BE2C (cell line): ENCODE data around the gene TCEA3.

ENCODE experiments used
- DNase-seq: peaks from one replicate; pipeline ENCODE4 v3.0.0-alpha.2; 2020
- H3K27me3 ChIP-seq: fragments of 250-450 bp; sonication (Bioruptor Pico); 2 replicates; pipeline ENCODE4 v1.5.1; 2020; ENCODE audit warnings: mild to moderate bottlenecking
- H3K36me3 ChIP-seq: fragments of 250-450 bp; sonication (Bioruptor Pico); 2 replicates; pipeline ENCODE4 v1.5.1; 2020; ENCODE audit warnings: mild to moderate bottlenecking
- H3K4me1 ChIP-seq: fragments of 250-450 bp; sonication (Bioruptor Pico); 2 replicates; pipeline ENCODE4 v1.5.1; 2020
- H3K4me3 ChIP-seq: 2 replicates; pipeline ENCODE4 v1.5.1; 2011; ENCODE audit warnings: low read depth, low read length
- H3K9me3 ChIP-seq: fragments of 250-450 bp; sonication (Bioruptor Pico); 2 replicates; pipeline ENCODE4 v1.5.1; 2020
- CTCF ChIP-seq: IDR thresholded peaks from 2 replicates; pipeline ENCODE4 v1.5.1; 2012; ENCODE audit warnings: mild to moderate bottlenecking, low read depth, low read length

TCEA3 gene

GRCh38 chr1:23400324-23401114 lies 24.0 kb downstream of the TCEA3 start:
- Histone ChIP-seq H3K27me3 (no peaks in the 10 kb centered on the region), H3K4me3 (no peak overlapping the region), H3K36me3 (no peaks in the 10 kb centered on the region), H3K9me3 (no peaks in the 10 kb centered on the region), H3K4me1 (0 out of 2 replicates have a peak, but pooled peaks cover 3% of the 10 kb centered on the region)
- no peak for DNase-seq
- no peak for TF ChIP-seq CTCF

GRCh38 chr1:23399229-23399628 lies 25.3 kb downstream of the TCEA3 start:
- no peak for TF ChIP-seq CTCF
- Histone ChIP-seq H3K27me3 (no peaks in the 10 kb centered on the region), H3K4me1 (peaks cover 9% of the 10 kb centered on the region), H3K36me3 (no peaks in the 10 kb centered on the region), H3K9me3 (no peaks in the 10 kb centered on the region), H3K4me3 (no peak overlapping the region)
- DNase-seq: no peak

DNA sequence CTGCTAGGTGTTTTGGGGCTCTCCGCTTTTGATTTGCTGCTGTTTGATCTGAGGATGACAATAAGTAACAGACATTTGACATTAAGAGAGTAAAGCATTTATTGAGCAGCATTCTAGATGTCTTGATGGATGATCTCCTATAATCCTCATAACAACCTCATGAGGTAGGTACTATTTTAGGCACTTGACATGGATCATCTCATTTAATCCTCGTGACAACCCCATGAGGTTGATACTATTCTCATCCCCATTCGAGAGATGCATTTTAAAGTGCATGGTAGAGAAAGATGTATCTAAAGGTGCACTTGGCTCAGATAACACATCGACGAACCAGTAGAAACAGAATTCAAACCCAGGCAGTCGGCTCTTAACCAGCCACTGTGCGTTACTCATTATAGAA lies 26.6 kb downstream of the TCEA3 start:
- no peak for TF ChIP-seq CTCF
- H3K36me3 ChIP-seq: no peaks in the 10 kb centered on the region
- H3K9me3 ChIP-seq: no peaks in the 10 kb centered on the region
- no peak overlapping the region for H3K4me3 ChIP-seq
- no peak for DNase-seq
- peaks cover 11% of the 10 kb centered on the region for H3K4me1 ChIP-seq
- H3K27me3 ChIP-seq: no peaks in the 10 kb centered on the region

DNA sequence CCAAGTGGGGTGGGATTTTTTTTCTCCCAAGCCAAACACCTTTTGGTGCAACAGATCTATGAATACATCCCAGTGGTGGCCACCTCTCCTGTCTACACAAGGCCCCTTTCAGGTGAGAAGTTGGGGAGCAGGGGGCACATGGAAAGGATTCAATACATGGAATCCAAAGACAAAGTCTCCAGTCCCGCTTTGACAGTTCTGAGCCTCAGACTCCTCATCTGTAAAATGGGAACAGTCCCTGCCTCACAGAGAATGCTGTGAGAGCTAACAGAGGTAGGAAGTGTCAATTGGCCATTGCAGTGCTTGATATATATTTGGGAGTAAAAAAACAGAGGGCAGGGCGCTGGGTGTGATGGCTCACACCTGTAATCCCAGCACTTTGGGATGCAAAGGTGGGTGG lies 28.2 kb downstream of the TCEA3 start:
- H3K27me3 ChIP-seq: no peaks in the 10 kb centered on the region
- TF ChIP-seq CTCF: no peak
- DNase-seq: no peak
- H3K4me3 ChIP-seq: no peak overlapping the region
- no peaks in the 10 kb centered on the region for H3K9me3 ChIP-seq
- H3K36me3 ChIP-seq: no peaks in the 10 kb centered on the region
- H3K4me1 ChIP-seq: peaks cover 11% of the 10 kb centered on the region

DNA sequence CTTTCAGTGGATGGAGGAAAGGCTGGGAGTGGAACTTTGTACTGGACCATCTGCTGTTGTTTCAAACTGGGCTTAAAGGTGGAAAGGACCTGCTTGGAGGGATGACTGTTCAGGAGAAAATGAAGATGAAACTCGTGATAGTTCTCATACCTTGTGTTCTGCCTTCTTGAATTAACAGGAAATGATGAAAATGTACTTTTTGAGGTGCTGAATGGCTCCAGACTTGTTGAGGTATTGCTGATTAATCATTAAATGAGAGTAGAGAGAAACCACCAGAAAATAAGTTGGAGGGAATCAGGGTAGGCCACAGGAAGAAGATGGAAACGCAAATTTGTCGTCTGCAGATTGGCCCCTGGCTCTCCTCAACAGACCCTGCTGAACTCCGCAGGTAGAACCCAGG lies 28.7 kb downstream of the TCEA3 start:
- Histone ChIP-seq H3K4me3 (no peak overlapping the region), H3K4me1 (peaks cover 11% of the 10 kb centered on the region), H3K36me3 (no peaks in the 10 kb centered on the region), H3K27me3 (no peaks in the 10 kb centered on the region), H3K9me3 (no peaks in the 10 kb centered on the region)
- no peak for DNase-seq
- TF ChIP-seq CTCF: no peak

- Histone ChIP-seq H3K27me3 (no peaks in the 10 kb centered on the region), H3K4me1 (peaks cover 11% of the 10 kb centered on the region), H3K9me3 (no peaks in the 10 kb centered on the region), H3K36me3 (no peaks in the 10 kb centered on the region), H3K4me3 (no peak overlapping the region)
- TF ChIP-seq CTCF: no peak
- no peak for DNase-seq
These were observed 29.3 kb downstream of the TCEA3 start for GRCh38 chr1:23395154-23395724.
